ENCODE measurements around the gene RBM45. TPM values are rescaled to one million over a fixed set of nuclear protein-coding genes. Genes with fewer than 3 reads are reported as not detected.

The RBM45 gene
- total RNA-seq, 5 donors from 2014 or later (not counting 1 experiment from before 2014, with no cell fraction given): 9.2 to 17.7 (median 15.6) TPM

DNA sequence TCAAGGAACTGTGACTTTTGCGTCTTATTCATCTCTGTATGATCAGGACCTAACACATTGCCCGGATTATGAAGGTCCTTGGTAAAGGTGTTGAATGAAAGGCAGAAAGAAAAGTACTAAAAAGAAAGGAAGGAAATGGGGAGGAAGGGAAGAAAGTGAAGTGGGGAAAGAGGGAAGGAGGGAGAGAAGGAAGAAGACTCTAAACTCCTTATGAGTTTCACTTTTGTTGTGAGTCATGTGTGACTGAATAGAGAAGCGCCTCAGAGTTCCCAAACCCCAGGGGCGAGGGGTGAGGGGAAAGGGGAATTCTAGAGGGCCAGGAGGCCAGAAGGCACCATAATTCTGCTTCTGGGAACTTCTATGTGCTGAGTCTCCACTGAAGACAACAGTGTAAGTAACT, 51.2 kb downstream of the RBM45 start:
- CTCF ChIA-PET: interaction anchor here in 1 of 2 donors (0.6 kb wide), 1 partner anchor 131 kb away, joined by 3 read pairs; no protein-coding TSS in a partner anchor
- Mint-ChIP-seq H3K27me3 (peaks cover 15 to 22% of the 10 kb centered on the region in 2 donors), H3K4me3 (no peak overlapping the region), H3K36me3 (no peaks in the 10 kb centered on the region), H3K9me3 (no peaks in the 10 kb centered on the region), H3K27ac (no peak overlapping the region), H3K4me1 (no peaks in the 10 kb centered on the region)
- POLR2A ChIA-PET: no interaction called here
- Histone ChIP-seq H3K4me3 (ENCODE audit: control insufficient read depth in 1 of 2, extremely low read depth in 1 of 2, low read length in 1 of 2) (no peak overlapping the region), H3K27me3 (replicated peaks in 1 of 2; ENCODE audit: control insufficient read depth in 2 of 2, extremely low read depth in 1 of 2, insufficient read depth in 2 of 2, low read length in 1 of 2) (peaks cover 0 to 3% of the 10 kb centered on the region in 2 experiments), H3K27ac (ENCODE audit: low read length) (no peak overlapping the region), H3K36me3 (ENCODE audit: control insufficient read depth in 2 of 2, extremely low read depth in 1 of 2, insufficient read depth in 1 of 2, low read length in 1 of 2) (no peaks in the 10 kb centered on the region), H3K9me3 (no peaks in the 10 kb centered on the region), H3K4me1 (ENCODE audit: control insufficient read depth in 1 of 2, extremely low read depth in 1 of 2, insufficient read depth in 2 of 2, low read length in 2 of 2) (no peaks in the 10 kb centered on the region)
- DNase-seq (no peak), ATAC-seq (replicated peaks in 1 of 4) (no peak)
- WGBS (ENCODE audit: insufficient coverage): 60% methylated on average over 2 of the region's 4 CpGs

GRCh38 chr2:178163911-178164310, 51.7 kb downstream of the RBM45 start:
- no CpG with 5 or more reads among the region's 1 CpG for WGBS (ENCODE audit: insufficient coverage)
- H3K4me3 ChIP-seq (ENCODE audit: control insufficient read depth in 1 of 2, extremely low read depth in 1 of 2, low read length in 1 of 2): no peak overlapping the region
- H3K27ac Mint-ChIP-seq: no peak overlapping the region
- no peaks in the 10 kb centered on the region for H3K4me1 Mint-ChIP-seq
- no peaks in the 10 kb centered on the region for H3K9me3 Mint-ChIP-seq
- CTCF ChIA-PET: no interaction called here
- ATAC-seq (replicated peaks in 1 of 4) (no peak), DNase-seq (no peak)
- no peaks in the 10 kb centered on the region for H3K36me3 ChIP-seq (ENCODE audit: control insufficient read depth in 2 of 2, extremely low read depth in 1 of 2, insufficient read depth in 1 of 2, low read length in 1 of 2)
- H3K36me3 Mint-ChIP-seq: no peaks in the 10 kb centered on the region
- H3K4me1 ChIP-seq (ENCODE audit: control insufficient read depth in 1 of 2, extremely low read depth in 1 of 2, insufficient read depth in 2 of 2, low read length in 2 of 2): no peaks in the 10 kb centered on the region
- peaks cover 0 to 3% of the 10 kb centered on the region in 2 experiments for H3K27me3 ChIP-seq (replicated peaks in 1 of 2; ENCODE audit: control insufficient read depth in 2 of 2, extremely low read depth in 1 of 2, insufficient read depth in 2 of 2, low read length in 1 of 2)
- no peak overlapping the region for H3K4me3 Mint-ChIP-seq
- POLR2A ChIA-PET: no interaction called here
- H3K27ac ChIP-seq (ENCODE audit: low read length): no peak overlapping the region
- peaks cover 15 to 18% of the 10 kb centered on the region in 2 donors for H3K27me3 Mint-ChIP-seq
- H3K9me3 ChIP-seq: no peaks in the 10 kb centered on the region

- Mint-ChIP-seq H3K4me1 (no peaks in the 10 kb centered on the region), H3K27ac (no peak overlapping the region), H3K9me3 (no peaks in the 10 kb centered on the region), H3K4me3 (no peak overlapping the region), H3K36me3 (no peaks in the 10 kb centered on the region), H3K27me3 (peaks cover 17 to 25% of the 10 kb centered on the region in 2 donors)
- CTCF ChIA-PET: no interaction called here
- POLR2A ChIA-PET: no interaction called here
- Histone ChIP-seq H3K36me3 (ENCODE audit: control insufficient read depth in 2 of 2, extremely low read depth in 1 of 2, insufficient read depth in 1 of 2, low read length in 1 of 2) (no peaks in the 10 kb centered on the region), H3K27me3 (replicated peaks in 1 of 2; ENCODE audit: control insufficient read depth in 2 of 2, extremely low read depth in 1 of 2, insufficient read depth in 2 of 2, low read length in 1 of 2) (peaks cover 0 to 14% of the 10 kb centered on the region in 2 experiments), H3K4me1 (ENCODE audit: control insufficient read depth in 1 of 2, extremely low read depth in 1 of 2, insufficient read depth in 2 of 2, low read length in 2 of 2) (no peaks in the 10 kb centered on the region), H3K9me3 (no peaks in the 10 kb centered on the region), H3K27ac (ENCODE audit: low read length) (no peak overlapping the region), H3K4me3 (ENCODE audit: control insufficient read depth in 1 of 2, extremely low read depth in 1 of 2, low read length in 1 of 2) (no peak overlapping the region)
- DNase-seq (no peak), ATAC-seq (replicated peaks in 1 of 4) (no peak)
- no CpG with 5 or more reads among the region's 1 CpG for WGBS (ENCODE audit: insufficient coverage)
Measured at GRCh38 chr2:178173657-178174056, 61.4 kb downstream of the RBM45 start.

DNA sequence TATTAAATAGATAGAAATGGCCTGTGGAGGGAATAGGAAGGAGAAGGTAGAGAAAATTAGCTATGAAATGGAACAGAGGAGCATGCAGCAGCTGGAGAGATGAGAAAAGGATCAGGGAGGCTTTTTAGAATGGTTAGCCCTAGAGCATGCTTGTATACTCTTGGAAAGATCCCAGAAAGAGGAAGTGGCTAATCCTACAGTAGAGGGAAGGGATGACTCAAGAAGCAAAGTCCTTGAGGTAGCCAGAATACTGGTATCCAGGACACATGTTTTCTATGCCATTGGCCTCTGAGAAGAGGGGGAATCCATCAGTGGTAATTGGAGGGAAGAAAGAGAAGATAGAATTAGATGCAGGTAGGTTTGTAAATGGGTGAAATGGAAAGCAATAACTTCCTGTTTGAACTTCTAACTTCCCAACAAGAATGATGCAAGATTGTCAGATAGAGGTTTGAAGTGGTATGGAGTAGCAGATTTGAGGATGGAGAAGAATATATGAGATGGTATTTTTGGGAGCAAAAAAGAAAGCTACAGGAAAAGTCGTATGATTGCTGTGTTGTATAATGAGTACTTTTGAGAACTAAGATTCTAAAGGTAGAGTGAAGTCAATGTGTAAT, 64.9 kb downstream of the RBM45 start:
- H3K27me3 ChIP-seq (replicated peaks in 1 of 2; ENCODE audit: control insufficient read depth in 2 of 2, extremely low read depth in 1 of 2, insufficient read depth in 2 of 2, low read length in 1 of 2): peaks cover 0 to 17% of the 10 kb centered on the region in 2 experiments
- H3K27ac ChIP-seq (ENCODE audit: low read length): no peak overlapping the region
- no peak overlapping the region for H3K4me3 ChIP-seq (ENCODE audit: control insufficient read depth in 1 of 2, extremely low read depth in 1 of 2, low read length in 1 of 2)
- POLR2A ChIA-PET: no interaction called here
- DNase-seq (no peak), ATAC-seq (replicated peaks in 1 of 4) (no peak)
- no peaks in the 10 kb centered on the region for H3K36me3 ChIP-seq (ENCODE audit: control insufficient read depth in 2 of 2, extremely low read depth in 1 of 2, insufficient read depth in 1 of 2, low read length in 1 of 2)
- H3K36me3 Mint-ChIP-seq: no peaks in the 10 kb centered on the region
- H3K4me3 Mint-ChIP-seq: no peak overlapping the region
- H3K9me3 Mint-ChIP-seq: no peaks in the 10 kb centered on the region
- peaks cover 17 to 20% of the 10 kb centered on the region in 2 donors for H3K27me3 Mint-ChIP-seq
- no peaks in the 10 kb centered on the region for H3K4me1 Mint-ChIP-seq
- H3K27ac Mint-ChIP-seq: no peak overlapping the region
- no peaks in the 10 kb centered on the region for H3K9me3 ChIP-seq
- no peaks in the 10 kb centered on the region for H3K4me1 ChIP-seq (ENCODE audit: control insufficient read depth in 1 of 2, extremely low read depth in 1 of 2, insufficient read depth in 2 of 2, low read length in 2 of 2)
- WGBS (ENCODE audit: insufficient coverage): 100% methylated on average over 1 of the region's 1 CpG
- CTCF ChIA-PET: no interaction called here

Other genes starting within 250 kb of the RBM45 start
- not detected for gene PDE11A, start 39.7 kb upstream of the RBM45 start, total RNA-seq
- gene OSBPL6, start 82.1 kb downstream of the RBM45 start, total RNA-seq: under 1 TPM; 0.08 to 0.41 (median 0.26) TPM